Thyroid gland (tissue), 4 donors: ENCODE results near the gene GNAQ. TPM values are rescaled to one million over a fixed set of nuclear protein-coding genes. Genes with fewer than 3 reads are reported as not detected.

Experiments
- DNase-seq, 2 donors: peaks; one replicate each; pipeline ENCODE4 v3.0.0-alpha.2; 2019
- H3K27ac ChIP-seq, 3 donors: fragments of 200-600 bp; sonication (generic); 1 replicate in 2 of 3; 2 replicates in 1 of 3; pipeline ENCODE4 v1.5.1; 2016 to 2019; ENCODE audit warnings: mild to moderate bottlenecking in 1 of 3, moderate library complexity in 1 of 3
- H3K27me3 ChIP-seq: fragments of 200-600 bp; sonication (generic); one replicate; pipeline ENCODE4 v1.5.1; 2019
- H3K36me3 ChIP-seq, 2 donors: fragments of 200-600 bp; sonication (generic); one replicate each; pipeline ENCODE4 v1.5.1; 2016 to 2019
- H3K4me1 ChIP-seq, 2 donors: fragments of 200-600 bp; sonication (generic); one replicate each; pipeline ENCODE4 v1.5.1; 2017 to 2019
- H3K4me3 ChIP-seq, 3 donors: fragments of 200-600 bp; sonication (generic); replicated peaks in 1 of 3; 1 replicate in 2 of 3; 2 replicates in 1 of 3; pipeline ENCODE4 v1.5.1; 2016; ENCODE audit warnings: mild to moderate bottlenecking in 1 of 3
- H3K9me3 ChIP-seq: fragments of 200-600 bp; sonication (generic); one replicate; pipeline ENCODE4 v1.5.1; 2017
- CTCF ChIP-seq, 6 experiments: fragments of 200-600 bp in 3 of 6; fragments of 450-650 bp in 3 of 6; sonication (generic) in 3 of 6; IDR thresholded peaks; one replicate each; pipeline ENCODE4 v1.5.1; 2016 to 2019; ENCODE audit warnings: antibody characterized with exemption in 6 of 6, mild to moderate bottlenecking in 2 of 6, inconsistent platforms in 1 of 6, moderate library complexity in 1 of 6
- POLR2A ChIP-seq, 2 donors: fragments of 450-650 bp; IDR thresholded peaks; one replicate each; pipeline ENCODE4 v1.6.1; 2017; ENCODE audit warnings: antibody characterized with exemption in 2 of 2, mild to moderate bottlenecking in 2 of 2, moderate library complexity in 1 of 2
- WGBS, 2 donors: methylation state at CpG; one replicate each; pipeline ENCODE4 v1.1.5; 2017; 5-methylcytosine and 5-hydroxymethylcytosine counted together
- intact Hi-C: fragments of 100-400 bp; cut with DNase I; formaldehyde crosslinking; loops from one replicate; pipeline ENCODE4 v1.15.1; 2023
- total RNA-seq, 4 donors: library from RNA; depleted of rRNA; stranded (reverse); fragments of >200 nt; gene quantifications; one replicate each; pipeline ENCODE4 v1.2.3, GENCODE V29; 2016

The GNAQ gene
- total RNA-seq, 4 donors from 2014 or later: 40.0 to 60.8 (median 58.1) TPM

DNA sequence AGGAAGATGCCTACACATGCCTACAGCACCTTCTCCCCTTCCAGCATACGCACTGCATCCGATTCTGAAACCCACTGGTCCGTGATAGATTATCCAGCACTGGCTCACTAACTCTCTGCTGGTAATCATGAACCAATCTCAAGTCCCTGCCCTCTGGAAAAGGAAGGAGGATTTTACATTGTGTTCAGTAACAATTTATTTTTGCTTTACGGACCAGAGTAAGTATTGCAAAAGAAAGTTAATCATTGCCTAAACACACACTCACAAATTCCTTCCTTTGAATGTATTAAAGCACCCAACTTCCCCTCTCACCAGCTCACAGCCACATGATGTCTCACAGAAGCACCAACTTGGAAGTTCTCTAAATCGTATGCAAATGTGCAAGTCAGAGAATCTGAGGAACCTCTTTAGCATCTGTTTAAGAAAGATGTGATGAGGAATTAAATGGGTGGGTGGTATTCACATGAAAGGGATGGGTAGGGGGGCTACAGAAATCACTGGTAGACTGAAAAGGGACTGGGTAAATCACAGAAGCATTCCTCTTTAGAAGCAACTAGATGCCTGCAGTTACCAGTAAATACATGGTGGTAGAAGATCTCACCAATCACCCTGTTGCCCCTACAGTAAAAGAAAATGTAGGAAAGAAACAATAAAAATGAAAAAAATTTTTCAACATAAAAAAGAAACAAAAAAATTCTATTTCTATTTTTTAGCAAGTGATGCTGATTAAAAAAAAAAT lies 8.4 kb downstream of the GNAQ start:
- 50 to 62% methylated on average over 5 of the region's 5 CpGs for WGBS, 2 donors
- Histone ChIP-seq H3K4me1 (peaks cover 31 to 39% of the 10 kb centered on the region in 2 donors), H3K4me3 (no peak overlapping the region), H3K27me3 (no peaks in the 10 kb centered on the region), H3K36me3 (no peaks in the 10 kb centered on the region), H3K27ac (no peak overlapping the region), H3K9me3 (no peaks in the 10 kb centered on the region)
- TF ChIP-seq POLR2A (IDR thresholded peaks at IDR 0.05) (no peak), CTCF (IDR thresholded peaks at IDR 0.05) (no peak)
- DNase-seq: no peak
- intact Hi-C loops: no loop called here

GRCh38 chr9:78021697-78022096 lies 9.9 kb downstream of the GNAQ start:
- Histone ChIP-seq H3K4me3 (no peak overlapping the region), H3K9me3 (no peaks in the 10 kb centered on the region), H3K4me1 (peaks cover 25 to 40% of the 10 kb centered on the region in 2 donors), H3K27me3 (no peaks in the 10 kb centered on the region), H3K27ac (peak overlapping the region in 1 of 3 donors; percentile 8), H3K36me3 (no peaks in the 10 kb centered on the region)
- intact Hi-C loops: no loop called here
- 75 to 77% methylated on average over 8 of the region's 8 CpGs for WGBS, 2 donors
- no peak for DNase-seq
- no peak for TF ChIP-seq POLR2A (IDR thresholded peaks at IDR 0.05)
- TF ChIP-seq CTCF (IDR thresholded peaks at IDR 0.05): no peak

DNA sequence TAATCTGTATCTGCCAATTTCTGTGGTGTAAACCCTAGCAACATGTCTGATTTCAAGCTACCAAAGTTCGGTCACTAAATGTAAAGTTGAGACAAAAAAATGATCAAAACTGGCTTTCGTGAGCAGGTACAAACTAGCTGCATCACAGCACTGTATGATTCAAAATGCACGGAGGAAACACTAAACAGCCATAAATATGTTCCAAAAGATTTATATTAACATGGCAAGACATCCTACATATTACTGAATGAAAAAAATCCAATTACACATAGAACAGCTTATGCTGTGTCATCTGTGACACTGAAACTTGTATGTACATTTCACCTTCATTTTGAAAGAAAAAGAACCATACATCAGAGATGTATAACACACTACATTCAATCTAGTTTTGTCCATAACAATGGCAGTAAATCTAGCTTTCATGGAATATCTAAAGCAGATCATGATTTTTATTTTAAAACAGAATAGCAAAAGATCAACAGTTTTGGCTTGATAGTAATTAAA lies 14.4 kb downstream of the GNAQ start:
- TF ChIP-seq CTCF (IDR thresholded peaks at IDR 0.05) (no peak), POLR2A (IDR thresholded peaks at IDR 0.05) (no peak)
- 87 to 91% methylated on average over 3 of the region's 3 CpGs for WGBS, 2 donors

DNA sequence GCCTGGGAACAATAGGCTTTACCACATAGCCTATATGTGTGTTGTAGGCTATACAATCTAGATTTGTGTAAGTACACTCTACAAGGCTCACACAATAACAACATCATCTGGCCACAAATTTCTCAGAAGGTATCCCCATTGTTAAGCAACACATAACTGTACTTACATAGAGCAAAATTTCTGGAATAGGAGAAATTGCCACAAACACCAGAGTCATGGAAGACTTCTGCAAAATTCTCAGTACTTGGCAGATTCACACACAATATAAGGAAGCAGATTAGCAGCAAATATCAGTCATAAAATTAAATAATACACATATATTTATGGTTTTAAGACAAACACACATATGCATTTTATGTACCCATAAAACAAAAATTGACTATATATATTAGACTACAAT lies 16.4 kb downstream of the GNAQ start:
- peaks cover 20 to 29% of the 10 kb centered on the region in 2 donors for H3K4me1 ChIP-seq
- TF ChIP-seq POLR2A (IDR thresholded peaks at IDR 0.05): no peak
- no peak for TF ChIP-seq CTCF (IDR thresholded peaks at IDR 0.05)
- intact Hi-C loops: no loop called here

More for the DNA sequence above, 14.4 kb downstream of the GNAQ start:
- H3K27ac ChIP-seq: peak overlapping the region in 1 of 3 donors; percentile 0
- H3K4me3 ChIP-seq: no peak overlapping the region
- intact Hi-C loops: no loop called here
- H3K4me1 ChIP-seq: peaks cover 14 to 32% of the 10 kb centered on the region in 2 donors
- DNase-seq: no peak
- H3K27me3 ChIP-seq: no peaks in the 10 kb centered on the region
- no peaks in the 10 kb centered on the region for H3K9me3 ChIP-seq
- no peaks in the 10 kb centered on the region for H3K36me3 ChIP-seq

DNA sequence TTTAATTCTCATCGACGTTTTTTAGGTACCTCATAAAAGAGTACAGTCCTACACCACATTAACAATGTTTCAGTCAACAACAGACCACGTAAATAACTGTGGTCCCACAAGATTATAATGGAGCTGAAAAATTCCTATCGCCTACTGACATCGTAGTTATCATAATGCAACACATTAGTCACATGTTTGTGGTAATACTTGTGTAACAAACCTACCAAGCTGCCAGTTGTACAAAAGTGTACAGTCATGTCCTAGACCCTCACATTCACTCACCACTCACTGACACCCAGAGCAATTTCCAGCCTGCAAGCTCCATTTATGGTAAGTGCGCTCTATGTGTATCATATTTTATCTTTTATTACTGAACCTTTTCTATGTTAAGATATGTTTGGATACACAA lies 16.8 kb downstream of the GNAQ start:
- peaks cover 20 to 33% of the 10 kb centered on the region in 2 donors for H3K4me1 ChIP-seq
- intact Hi-C loops: no loop called here

More for the DNA sequence above, 16.4 kb downstream of the GNAQ start:
- Histone ChIP-seq H3K4me3 (no peak overlapping the region), H3K27me3 (no peaks in the 10 kb centered on the region), H3K27ac (no peak overlapping the region), H3K9me3 (no peaks in the 10 kb centered on the region), H3K36me3 (no peaks in the 10 kb centered on the region)
- no peak for DNase-seq

More for the DNA sequence above, 16.8 kb downstream of the GNAQ start:
- Histone ChIP-seq H3K9me3 (no peaks in the 10 kb centered on the region), H3K4me3 (no peak overlapping the region), H3K27ac (no peak overlapping the region), H3K27me3 (no peaks in the 10 kb centered on the region), H3K36me3 (no peaks in the 10 kb centered on the region)
- DNase-seq: no peak
- no peak for TF ChIP-seq POLR2A (IDR thresholded peaks at IDR 0.05)
- 92 to 94% methylated on average over 6 of the region's 6 CpGs for WGBS, 2 donors
